HEK293 (cell line): ENCODE measurements around the gene DPYSL3.
A peak's percentile ranks its signal among the peaks of the same experiment; 100 is the strongest.

Source experiments
- GFI1B ChIP-seq: fragments of 450-650 bp; formaldehyde crosslinking; IDR thresholded peaks from 2 replicates; pipeline ENCODE4 v1.5.1; 2016; ENCODE audit warnings: missing biosample characterization, missing genetic modification characterization
- HOXC10 ChIP-seq: sonication (generic); formaldehyde crosslinking; IDR thresholded peaks from 2 replicates; pipeline ENCODE4 v1.8.1; 2023; ENCODE audit warnings: mild to moderate bottlenecking, missing genetic modification reagents
- INSM2 ChIP-seq: fragments of 450-650 bp; formaldehyde crosslinking; IDR thresholded peaks from 2 replicates; pipeline ENCODE4 v1.5.1; 2016; ENCODE audit warnings: missing biosample characterization, missing genetic modification characterization
- KLF16 ChIP-seq: fragments of 450-650 bp; formaldehyde crosslinking; IDR thresholded peaks from 2 replicates; pipeline ENCODE4 v1.5.1; 2017; ENCODE audit warnings: missing biosample characterization, missing genetic modification characterization
- KLF7 ChIP-seq: fragments of 450-650 bp; formaldehyde crosslinking; IDR thresholded peaks from 2 replicates; pipeline ENCODE4 v1.5.1; 2016; ENCODE audit warnings: missing biosample characterization, missing genetic modification characterization, borderline replicate concordance
- PATZ1 ChIP-seq: fragments of 450-650 bp; formaldehyde crosslinking; IDR thresholded peaks from 2 replicates; pipeline ENCODE4 v1.5.1; 2016; ENCODE audit warnings: missing biosample characterization, missing genetic modification characterization
- PRDM1 ChIP-seq: fragments of 450-650 bp; formaldehyde crosslinking; IDR thresholded peaks from 2 replicates; pipeline ENCODE4; 2016; ENCODE audit warnings: missing biosample characterization, missing genetic modification characterization
- SETDB1 ChIP-seq: IDR thresholded peaks from one replicate; pipeline ENCODE4 v1.6.1; 2017; ENCODE audit warnings: mild to moderate bottlenecking, low read length, moderate library complexity, mixed read lengths; ENCODE audit not compliant: insufficient read length
- SP7 ChIP-seq: fragments of 450-650 bp; formaldehyde crosslinking; IDR thresholded peaks from 2 replicates; pipeline ENCODE4 v1.5.1; 2016; ENCODE audit warnings: missing biosample characterization, missing genetic modification characterization
- ZBTB17 ChIP-seq: fragments of 450-650 bp; formaldehyde crosslinking; IDR thresholded peaks from 2 replicates; pipeline ENCODE4 v1.5.1; 2016; ENCODE audit warnings: missing biosample characterization, missing genetic modification characterization
- ZBTB21 ChIP-seq: fragments of 450-650 bp; formaldehyde crosslinking; IDR thresholded peaks from 2 replicates; pipeline ENCODE4 v1.5.1; 2017; ENCODE audit warnings: missing biosample characterization, missing genetic modification characterization
- ZBTB26 ChIP-seq: fragments of 450-650 bp; formaldehyde crosslinking; optimal IDR thresholded peaks from 2 replicates; pipeline ENCODE3; 2016; ENCODE audit warnings: missing biosample characterization, mild to moderate bottlenecking, missing genetic modification characterization
- ZBTB8A ChIP-seq: fragments of 450-650 bp; formaldehyde crosslinking; IDR thresholded peaks from 2 replicates; pipeline ENCODE4 v1.5.1; 2016; ENCODE audit warnings: missing biosample characterization, missing genetic modification characterization
- ZNF157 ChIP-seq: fragments of 450-650 bp; formaldehyde crosslinking; IDR thresholded peaks from 2 replicates; pipeline ENCODE4 v1.5.1; 2016; ENCODE audit warnings: missing biosample characterization, missing genetic modification characterization
- ZNF48 ChIP-seq: fragments of 450-650 bp; formaldehyde crosslinking; IDR thresholded peaks from 2 replicates; pipeline ENCODE4 v1.5.1; 2016; ENCODE audit warnings: missing biosample characterization, missing genetic modification characterization
- ZNF488 ChIP-seq: fragments of 450-650 bp; formaldehyde crosslinking; IDR thresholded peaks from 2 replicates; pipeline ENCODE4 v1.5.1; 2016; ENCODE audit warnings: missing biosample characterization, missing genetic modification characterization
- ZNF596 ChIP-seq: fragments of 450-650 bp; IDR thresholded peaks from 2 replicates; pipeline ENCODE4 v1.5.0; 2018; ENCODE audit warnings: missing biosample characterization, mild to moderate bottlenecking, missing genetic modification characterization, moderate library complexity
- ZNF639 ChIP-seq: fragments of 450-650 bp; formaldehyde crosslinking; IDR thresholded peaks from 2 replicates; pipeline ENCODE4 v1.5.1; 2016; ENCODE audit warnings: missing biosample characterization, missing genetic modification characterization
- ZNF692 ChIP-seq: fragments of 450-650 bp; formaldehyde crosslinking; IDR thresholded peaks from 2 replicates; pipeline ENCODE4 v1.5.1; 2016; ENCODE audit warnings: missing biosample characterization, missing genetic modification characterization
- ZNF768 ChIP-seq: fragments of 450-650 bp; formaldehyde crosslinking; IDR thresholded peaks from 2 replicates; pipeline ENCODE4 v1.5.1; 2018; ENCODE audit warnings: missing biosample characterization, mild to moderate bottlenecking, missing genetic modification characterization
- ZNF776 ChIP-seq: fragments of 450-650 bp; formaldehyde crosslinking; IDR thresholded peaks from 2 replicates; pipeline ENCODE4 v1.5.0; 2017; ENCODE audit warnings: missing biosample characterization, missing genetic modification characterization, borderline replicate concordance
- TF ChIP-seq, protein P1 (sequence below): fragments of 450-650 bp; formaldehyde crosslinking; IDR thresholded peaks from 2 replicates; pipeline ENCODE4 v1.5.1; 2017; ENCODE audit warnings: missing biosample characterization, mild to moderate bottlenecking, missing genetic modification characterization, moderate library complexity
- TF ChIP-seq, protein P2 (sequence below): fragments of 450-650 bp; formaldehyde crosslinking; IDR thresholded peaks from 2 replicates; pipeline ENCODE4 v1.5.1; 2016; ENCODE audit warnings: missing biosample characterization, missing genetic modification characterization
- TF ChIP-seq, protein P3 (sequence below): fragments of 450-650 bp; formaldehyde crosslinking; IDR thresholded peaks from 2 replicates; pipeline ENCODE4 v1.5.1; 2017; ENCODE audit warnings: missing biosample characterization, missing genetic modification characterization

DPYSL3 gene

DNA sequence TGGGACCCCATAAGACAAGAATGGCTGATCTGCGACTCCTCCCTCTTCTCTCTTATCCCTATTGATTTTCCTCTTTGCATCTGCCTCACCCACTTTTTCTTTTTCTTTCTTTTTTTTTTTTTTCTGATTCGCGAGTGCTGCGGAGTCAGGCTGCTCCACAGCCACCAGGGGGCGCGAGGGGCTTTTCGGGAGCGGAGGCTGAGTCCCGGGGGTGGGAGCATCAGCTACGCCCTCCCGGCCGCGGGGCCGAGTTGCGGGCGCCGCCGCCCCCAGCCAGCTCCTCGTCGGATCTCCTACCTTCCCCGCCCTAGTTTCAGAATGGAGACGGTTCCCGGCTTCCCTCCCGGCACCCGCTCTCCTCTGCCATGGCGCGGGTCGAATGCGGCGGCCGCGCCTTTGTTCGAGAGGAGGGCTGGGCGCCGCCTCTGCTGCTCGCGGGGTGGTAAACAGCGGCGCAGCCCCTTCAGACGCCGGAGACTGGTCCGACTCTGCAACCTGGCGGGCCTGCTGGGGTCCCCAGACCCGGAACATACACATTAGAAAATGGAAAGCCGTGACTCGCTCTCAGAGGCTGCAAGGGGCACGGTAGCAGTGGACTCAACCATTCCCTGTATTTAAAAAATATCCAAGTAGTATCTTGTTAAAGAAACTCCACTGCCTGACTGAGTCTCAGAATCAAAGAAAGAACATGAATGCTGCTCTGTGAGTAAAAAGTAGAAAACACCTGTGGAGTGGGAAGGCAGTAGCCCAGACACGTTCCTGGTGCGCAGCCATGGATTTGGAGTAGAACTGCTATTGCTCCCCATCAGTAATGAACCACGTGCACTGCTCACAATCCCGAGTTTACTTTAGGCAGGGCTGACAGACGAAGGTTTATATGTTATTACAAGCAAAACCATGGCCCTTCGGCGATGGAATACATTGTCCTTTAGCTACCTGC lies 55.7 kb downstream of the DPYSL3 start (continued):
- TF ChIP-seq ZBTB26 (tag by site-specific recombination) (peak; percentile 83), ZNF596 (0 out of 2 replicates have a peak, but pooled peaks have one; percentile 3), ZNF488 (tag by site-specific recombination) (no peak), ZNF768 (tag by site-specific recombination) (no peak), ZBTB17 (tag by site-specific recombination) (peak; percentile 56; the same call in 1 of the 2 replicates), KLF7 (tag by site-specific recombination) (peak; percentile 81), GFI1B (tag by site-specific recombination) (no peak), KLF16 (tag by site-specific recombination) (peak; percentile 91), ZNF692 (tag by site-specific recombination) (peak; percentile 52; the same call in 1 of the 2 replicates), ZNF776 (tag by site-specific recombination) (no peak), PRDM1 (peak; percentile 86), SETDB1 (no peak), ZBTB21 (tag by site-specific recombination) (0 out of 2 replicates have a peak, but pooled peaks have one; percentile 13), ZNF157 (tag by site-specific recombination) (no peak), ZNF48 (tag by site-specific recombination) (no peak), ZBTB8A (tag by site-specific recombination) (peak; percentile 86), INSM2 (tag by site-specific recombination) (no peak), SP7 (peak; percentile 74), PATZ1 (tag by site-specific recombination) (peak; percentile 98), HOXC10 (CRISPR knock-in tag) (no peak), ZNF639 (tag by site-specific recombination) (0 out of 2 replicates have a peak, but pooled peaks have one; percentile 37)
- TF ChIP-seq, protein P1, sequence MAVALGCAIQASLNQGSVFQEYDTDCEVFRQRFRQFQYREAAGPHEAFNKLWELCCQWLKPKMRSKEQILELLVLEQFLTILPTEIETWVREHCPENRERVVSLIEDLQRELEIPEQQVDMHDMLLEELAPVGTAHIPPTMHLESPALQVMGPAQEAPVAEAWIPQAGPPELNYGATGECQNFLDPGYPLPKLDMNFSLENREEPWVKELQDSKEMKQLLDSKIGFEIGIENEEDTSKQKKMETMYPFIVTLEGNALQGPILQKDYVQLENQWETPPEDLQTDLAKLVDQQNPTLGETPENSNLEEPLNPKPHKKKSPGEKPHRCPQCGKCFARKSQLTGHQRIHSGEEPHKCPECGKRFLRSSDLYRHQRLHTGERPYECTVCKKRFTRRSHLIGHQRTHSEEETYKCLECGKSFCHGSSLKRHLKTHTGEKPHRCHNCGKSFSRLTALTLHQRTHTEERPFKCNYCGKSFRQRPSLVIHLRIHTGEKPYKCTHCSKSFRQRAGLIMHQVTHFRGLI (tag by site-specific recombination): peak; percentile 91
- TF ChIP-seq, protein P2, sequence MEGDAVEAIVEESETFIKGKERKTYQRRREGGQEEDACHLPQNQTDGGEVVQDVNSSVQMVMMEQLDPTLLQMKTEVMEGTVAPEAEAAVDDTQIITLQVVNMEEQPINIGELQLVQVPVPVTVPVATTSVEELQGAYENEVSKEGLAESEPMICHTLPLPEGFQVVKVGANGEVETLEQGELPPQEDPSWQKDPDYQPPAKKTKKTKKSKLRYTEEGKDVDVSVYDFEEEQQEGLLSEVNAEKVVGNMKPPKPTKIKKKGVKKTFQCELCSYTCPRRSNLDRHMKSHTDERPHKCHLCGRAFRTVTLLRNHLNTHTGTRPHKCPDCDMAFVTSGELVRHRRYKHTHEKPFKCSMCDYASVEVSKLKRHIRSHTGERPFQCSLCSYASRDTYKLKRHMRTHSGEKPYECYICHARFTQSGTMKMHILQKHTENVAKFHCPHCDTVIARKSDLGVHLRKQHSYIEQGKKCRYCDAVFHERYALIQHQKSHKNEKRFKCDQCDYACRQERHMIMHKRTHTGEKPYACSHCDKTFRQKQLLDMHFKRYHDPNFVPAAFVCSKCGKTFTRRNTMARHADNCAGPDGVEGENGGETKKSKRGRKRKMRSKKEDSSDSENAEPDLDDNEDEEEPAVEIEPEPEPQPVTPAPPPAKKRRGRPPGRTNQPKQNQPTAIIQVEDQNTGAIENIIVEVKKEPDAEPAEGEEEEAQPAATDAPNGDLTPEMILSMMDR (tag by site-specific recombination): peak; percentile 98
- TF ChIP-seq, protein P3, sequence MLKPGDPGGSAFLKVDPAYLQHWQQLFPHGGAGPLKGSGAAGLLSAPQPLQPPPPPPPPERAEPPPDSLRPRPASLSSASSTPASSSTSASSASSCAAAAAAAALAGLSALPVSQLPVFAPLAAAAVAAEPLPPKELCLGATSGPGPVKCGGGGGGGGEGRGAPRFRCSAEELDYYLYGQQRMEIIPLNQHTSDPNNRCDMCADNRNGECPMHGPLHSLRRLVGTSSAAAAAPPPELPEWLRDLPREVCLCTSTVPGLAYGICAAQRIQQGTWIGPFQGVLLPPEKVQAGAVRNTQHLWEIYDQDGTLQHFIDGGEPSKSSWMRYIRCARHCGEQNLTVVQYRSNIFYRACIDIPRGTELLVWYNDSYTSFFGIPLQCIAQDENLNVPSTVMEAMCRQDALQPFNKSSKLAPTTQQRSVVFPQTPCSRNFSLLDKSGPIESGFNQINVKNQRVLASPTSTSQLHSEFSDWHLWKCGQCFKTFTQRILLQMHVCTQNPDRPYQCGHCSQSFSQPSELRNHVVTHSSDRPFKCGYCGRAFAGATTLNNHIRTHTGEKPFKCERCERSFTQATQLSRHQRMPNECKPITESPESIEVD (tag by site-specific recombination): no peak
